Esophagus muscularis mucosa (tissue), 4 donors: ENCODE measurements around the gene CNGA4. TPM values are rescaled to one million over a fixed set of nuclear protein-coding genes. Genes with fewer than 3 reads are reported as not detected.

Source experiments
- DNase-seq: peaks from one replicate; pipeline ENCODE4 v3.0.0-alpha.2; 2017; ENCODE audit errors: extremely low spot score
- H3K27ac ChIP-seq, 4 donors: fragments of 200-600 bp; sonication (generic); replicated peaks in 1 of 4; 1 replicate in 3 of 4; 2 replicates in 1 of 4; pipeline ENCODE4 v1.5.1; 2016 to 2019; ENCODE audit warnings: mild to moderate bottlenecking in 1 of 4
- H3K27me3 ChIP-seq, 4 donors: fragments of 200-600 bp; sonication (generic); one replicate each; pipeline versions ENCODE4 v1.5.1 to v1.6.0; 2016 to 2019
- H3K36me3 ChIP-seq, 4 donors: fragments of 200-600 bp; sonication (generic); one replicate each; pipeline ENCODE4 v1.5.1; 2016 to 2019
- H3K4me1 ChIP-seq, 4 donors: fragments of 200-600 bp; sonication (generic); one replicate each; pipeline ENCODE4 v1.5.1; 2016 to 2019
- H3K4me3 ChIP-seq, 4 donors: fragments of 200-600 bp; sonication (generic); 1 replicate in 2 of 4; 2 replicates in 2 of 4; pipeline ENCODE4 v1.5.1; 2016 to 2019; ENCODE audit warnings: mild to moderate bottlenecking in 4 of 4, moderate library complexity in 1 of 4
- H3K9me3 ChIP-seq, 4 donors: fragments of 200-600 bp; sonication (generic); 1 replicate in 3 of 4; 2 replicates in 1 of 4; pipeline ENCODE4 v1.5.1; 2016 to 2019
- EP300 ChIP-seq: sonication (generic); formaldehyde crosslinking; IDR thresholded peaks from one replicate; pipeline ENCODE4 v1.6.1; 2017; ENCODE audit warnings: antibody characterized with exemption
- POLR2A ChIP-seq: fragments of 450-650 bp; IDR thresholded peaks from one replicate; pipeline ENCODE4 v1.6.1; 2017; ENCODE audit warnings: antibody characterized with exemption, moderate library complexity, mild to moderate bottlenecking, low read depth
- POLR2AphosphoS5 ChIP-seq, 2 donors: sonication (generic); formaldehyde crosslinking; IDR thresholded peaks; one replicate each; pipeline ENCODE4 v1.6.1; 2017; ENCODE audit warnings: antibody characterized with exemption in 2 of 2
- WGBS: methylation state at CpG from one replicate; pipeline ENCODE4 v1.1.5; 2018; 5-methylcytosine and 5-hydroxymethylcytosine counted together
- intact Hi-C: fragments of 100-400 bp; cut with DNase I; formaldehyde crosslinking; loops from one replicate; pipeline ENCODE4 v1.15.1; 2023
- total RNA-seq, 4 donors: library from RNA; depleted of rRNA; stranded (reverse); fragments of >200 nt; gene quantifications; one replicate each; pipeline versions ENCODE4 v1.1.0 to v1.2.1, GENCODE V29; 2016
- TF ChIP-seq, protein P1 (sequence below), 3 experiments: fragments of 200-600 bp in 2 of 3; fragments of 450-650 bp in 1 of 3; sonication (generic) in 2 of 3; IDR thresholded peaks; one replicate each; pipeline ENCODE4 v1.5.1; 2017 to 2019; ENCODE audit warnings: antibody characterized with exemption in 3 of 3, mild to moderate bottlenecking in 2 of 3, moderate library complexity in 1 of 3

Gene CNGA4
- total RNA-seq, 4 donors from 2014 or later: not detected

GRCh38 chr11:6223854-6224253, 15.0 kb upstream of the CNGA4 start:
- intact Hi-C loops: no loop called here
- TF ChIP-seq POLR2A: no peak
- TF ChIP-seq, protein P1, sequence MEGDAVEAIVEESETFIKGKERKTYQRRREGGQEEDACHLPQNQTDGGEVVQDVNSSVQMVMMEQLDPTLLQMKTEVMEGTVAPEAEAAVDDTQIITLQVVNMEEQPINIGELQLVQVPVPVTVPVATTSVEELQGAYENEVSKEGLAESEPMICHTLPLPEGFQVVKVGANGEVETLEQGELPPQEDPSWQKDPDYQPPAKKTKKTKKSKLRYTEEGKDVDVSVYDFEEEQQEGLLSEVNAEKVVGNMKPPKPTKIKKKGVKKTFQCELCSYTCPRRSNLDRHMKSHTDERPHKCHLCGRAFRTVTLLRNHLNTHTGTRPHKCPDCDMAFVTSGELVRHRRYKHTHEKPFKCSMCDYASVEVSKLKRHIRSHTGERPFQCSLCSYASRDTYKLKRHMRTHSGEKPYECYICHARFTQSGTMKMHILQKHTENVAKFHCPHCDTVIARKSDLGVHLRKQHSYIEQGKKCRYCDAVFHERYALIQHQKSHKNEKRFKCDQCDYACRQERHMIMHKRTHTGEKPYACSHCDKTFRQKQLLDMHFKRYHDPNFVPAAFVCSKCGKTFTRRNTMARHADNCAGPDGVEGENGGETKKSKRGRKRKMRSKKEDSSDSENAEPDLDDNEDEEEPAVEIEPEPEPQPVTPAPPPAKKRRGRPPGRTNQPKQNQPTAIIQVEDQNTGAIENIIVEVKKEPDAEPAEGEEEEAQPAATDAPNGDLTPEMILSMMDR (IDR thresholded peaks at IDR 0.05): no peak
- TF ChIP-seq EP300: no peak
- no peak for TF ChIP-seq POLR2AphosphoS5 (IDR thresholded peaks at IDR 0.05)
- no peaks in the 10 kb centered on the region for H3K27me3 ChIP-seq
- 97% methylated on average over 17 of the region's 17 CpGs for WGBS
- DNase-seq: no peak
- peaks cover 33 to 58% (median 45%) of the 10 kb centered on the region in 4 donors for H3K36me3 ChIP-seq
- peaks cover 6 to 23% (median 20%) of the 10 kb centered on the region in 4 donors for H3K4me1 ChIP-seq
- H3K27ac ChIP-seq: no peak overlapping the region
- no peak overlapping the region for H3K4me3 ChIP-seq
- no peaks in the 10 kb centered on the region for H3K9me3 ChIP-seq

- intact Hi-C loops: no loop called here
- 97% methylated on average over 3 of the region's 3 CpGs for WGBS
- H3K27me3 ChIP-seq: no peaks in the 10 kb centered on the region
- DNase-seq: no peak
- H3K4me1 ChIP-seq: peaks cover 6 to 23% (median 18%) of the 10 kb centered on the region in 4 donors
- H3K4me3 ChIP-seq: no peak overlapping the region
- no peaks in the 10 kb centered on the region for H3K9me3 ChIP-seq
- H3K27ac ChIP-seq: no peak overlapping the region
- H3K36me3 ChIP-seq: peaks cover 27 to 52% (median 40%) of the 10 kb centered on the region in 4 donors
- TF ChIP-seq POLR2AphosphoS5 (IDR thresholded peaks at IDR 0.05) (no peak), POLR2A (no peak), EP300 (no peak)
- TF ChIP-seq, protein P1 (IDR thresholded peaks at IDR 0.05): no peak
Observed at GRCh38 chr11:6224421-6224820, 14.5 kb upstream of the CNGA4 start.

DNA sequence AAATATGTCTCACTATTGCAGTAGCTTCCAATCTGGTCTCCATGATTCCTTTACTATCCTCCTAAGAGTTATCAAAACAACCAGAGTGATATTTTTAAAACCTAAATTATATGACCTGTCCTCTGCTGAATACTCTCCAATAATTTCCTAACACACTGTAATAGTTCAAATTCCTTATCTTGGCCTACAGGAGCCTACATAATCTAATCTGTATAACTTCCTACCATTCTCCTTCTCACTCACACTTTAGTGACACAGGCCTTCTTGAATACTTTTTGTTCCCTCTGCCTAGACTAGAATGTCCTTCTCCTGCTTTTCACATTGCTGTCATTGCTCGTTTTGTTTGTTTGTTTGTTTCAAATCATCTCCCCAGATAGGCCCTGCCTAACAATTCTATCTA, 13.9 kb upstream of the CNGA4 start:
- peaks cover 26 to 46% (median 37%) of the 10 kb centered on the region in 4 donors for H3K36me3 ChIP-seq
- no peak overlapping the region for H3K27ac ChIP-seq
- no peak for DNase-seq
- intact Hi-C loops: no loop called here
- H3K4me1 ChIP-seq: peaks cover 11 to 25% (median 18%) of the 10 kb centered on the region in 4 donors
- H3K4me3 ChIP-seq: no peak overlapping the region
- WGBS: 67% methylated on average over 1 of the region's 1 CpG
- TF ChIP-seq EP300 (no peak), POLR2A (no peak), POLR2AphosphoS5 (IDR thresholded peaks at IDR 0.05) (no peak)
- TF ChIP-seq, protein P1 (IDR thresholded peaks at IDR 0.05): no peak
- H3K9me3 ChIP-seq: no peaks in the 10 kb centered on the region
- no peaks in the 10 kb centered on the region for H3K27me3 ChIP-seq

DNA sequence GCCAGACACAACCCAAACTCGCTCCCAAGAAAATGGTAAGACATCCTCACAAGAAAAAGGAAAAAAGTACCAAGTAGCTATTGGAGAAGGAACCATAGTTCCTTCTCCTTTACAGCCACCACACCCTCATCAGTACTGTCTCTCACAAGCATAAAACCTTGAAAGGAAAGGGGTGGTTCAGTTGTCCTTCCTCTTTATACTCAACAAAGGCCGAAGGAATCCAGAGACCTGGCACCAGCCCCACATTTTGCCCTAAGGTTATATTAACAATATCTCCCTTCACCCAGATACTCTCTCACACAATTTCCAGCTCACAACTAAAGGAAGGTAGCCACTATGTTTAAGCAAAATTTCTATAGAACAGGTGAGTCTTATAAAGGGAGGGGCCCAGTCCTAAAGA, 13.0 kb upstream of the CNGA4 start:
- intact Hi-C loops: no loop called here
- no peak for DNase-seq
- WGBS: 62% methylated on average over 2 of the region's 2 CpGs
- Histone ChIP-seq H3K36me3 (peaks cover 26 to 37% (median 34%) of the 10 kb centered on the region in 4 donors), H3K27ac (peak overlapping the region in 1 of 4 donors; percentile 30), H3K4me1 (peaks cover 12 to 34% (median 21%) of the 10 kb centered on the region in 4 donors), H3K9me3 (no peaks in the 10 kb centered on the region), H3K4me3 (no peak overlapping the region), H3K27me3 (no peaks in the 10 kb centered on the region)
- no peak for TF ChIP-seq EP300
- TF ChIP-seq, protein P1 (IDR thresholded peaks at IDR 0.05): no peak
- TF ChIP-seq POLR2A: no peak
- TF ChIP-seq POLR2AphosphoS5 (IDR thresholded peaks at IDR 0.05): no peak

- DNase-seq: no peak
- Histone ChIP-seq H3K4me3 (no peak overlapping the region), H3K4me1 (peaks cover 17 to 45% (median 32%) of the 10 kb centered on the region in 4 donors), H3K9me3 (no peaks in the 10 kb centered on the region), H3K36me3 (peaks cover 6 to 11% (median 9%) of the 10 kb centered on the region in 4 donors), H3K27me3 (no peaks in the 10 kb centered on the region), H3K27ac (no peak overlapping the region)
- TF ChIP-seq POLR2AphosphoS5 (IDR thresholded peaks at IDR 0.05): no peak
- no peak for TF ChIP-seq POLR2A
- TF ChIP-seq, protein P1 (IDR thresholded peaks at IDR 0.05): no peak
- no peak for TF ChIP-seq EP300
- intact Hi-C loops: no loop called here
- 56% methylated on average over 3 of the region's 3 CpGs for WGBS
Observed at GRCh38 chr11:6228520-6228919, 10.4 kb upstream of the CNGA4 start.
